Measurements from ENCODE around the gene SPDYE6.
"Not testable (repeated sequence)": the region's sequence is repeated elsewhere in the genome, so short reads cannot be mapped to it uniquely, and the experiment has no call there.

The SPDYE6 gene

DNA sequence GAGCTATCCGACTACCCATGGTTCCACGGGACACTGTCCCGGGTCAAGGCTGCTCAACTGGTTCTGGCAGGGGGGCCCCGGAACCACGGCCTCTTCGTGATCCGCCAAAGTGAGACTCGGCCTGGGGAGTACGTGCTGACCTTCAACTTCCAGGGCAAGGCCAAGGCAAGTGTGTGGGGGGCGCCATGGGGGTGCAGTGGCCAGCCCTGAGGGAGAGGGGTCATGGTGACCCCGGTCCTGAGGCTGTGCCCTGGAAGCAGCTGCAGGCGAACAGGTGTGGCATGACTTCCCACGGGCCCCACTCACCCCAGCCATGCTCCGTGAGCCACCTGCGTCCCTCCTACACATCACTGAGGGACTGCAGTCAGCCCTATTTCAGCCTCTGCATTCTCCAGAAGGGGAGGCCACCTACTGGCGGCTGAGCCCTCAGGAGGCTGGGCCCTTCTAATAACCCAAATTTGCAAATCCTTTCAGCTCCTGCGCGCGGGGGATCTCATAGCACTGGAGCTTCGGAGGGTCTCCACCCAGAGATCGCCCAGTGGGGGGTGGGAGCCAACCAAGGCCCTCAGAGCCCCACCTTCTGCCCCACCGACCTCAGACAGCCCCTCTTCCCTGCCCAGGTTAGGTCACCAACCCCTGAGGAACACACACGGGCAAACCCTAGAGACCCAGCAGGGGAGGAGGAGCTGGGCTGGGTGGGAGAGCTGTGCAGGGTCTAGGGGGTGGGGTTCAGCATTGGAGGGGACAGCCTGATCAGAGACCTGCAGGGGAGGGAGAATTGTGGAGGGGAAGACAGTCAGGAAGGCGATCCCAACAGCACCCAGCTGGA, 38.8 kb downstream of the SPDYE6 start:
- peak; percentile 9 for DNase-seq (ENCODE audit: low spot score)

DNA sequence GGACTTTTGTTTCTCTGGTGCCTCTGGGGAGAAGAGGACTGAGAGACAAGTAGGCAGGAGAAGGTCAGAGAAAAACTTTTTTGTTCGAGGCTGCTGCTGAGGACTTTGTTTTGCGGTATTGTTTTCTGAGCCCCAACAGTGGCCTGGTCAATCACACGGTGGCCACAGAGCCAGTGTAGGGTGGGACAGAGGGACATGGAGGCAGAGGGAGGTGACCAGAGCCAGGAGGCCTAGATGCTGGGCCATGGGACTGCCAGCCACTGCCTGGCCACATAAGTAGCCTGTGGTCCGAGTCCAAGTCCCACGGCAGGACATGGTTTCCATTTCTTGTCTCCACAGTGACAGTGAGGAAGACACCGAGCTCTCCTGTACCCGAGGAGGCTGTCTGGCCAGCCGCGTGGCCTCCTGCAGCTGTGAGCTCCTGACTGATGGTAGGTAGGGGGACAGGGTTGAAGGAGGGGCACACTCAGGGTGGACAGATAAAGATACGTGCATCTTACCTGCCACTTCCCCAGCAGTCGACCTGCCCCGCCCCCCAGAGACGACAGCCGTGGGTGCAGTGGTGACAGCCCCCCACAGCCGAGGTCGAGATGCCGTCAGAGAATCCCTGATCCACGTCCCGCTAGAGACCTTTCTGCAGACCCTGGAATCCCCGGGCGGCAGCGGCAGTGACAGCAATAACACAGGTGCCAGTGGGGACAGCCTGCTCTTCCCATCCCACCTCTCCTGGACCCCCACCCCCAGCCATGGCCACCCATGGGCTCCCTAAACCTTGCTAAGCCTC, 42.1 kb downstream of the SPDYE6 start:
- DNase-seq (ENCODE audit: low spot score), result no peak

DNA sequence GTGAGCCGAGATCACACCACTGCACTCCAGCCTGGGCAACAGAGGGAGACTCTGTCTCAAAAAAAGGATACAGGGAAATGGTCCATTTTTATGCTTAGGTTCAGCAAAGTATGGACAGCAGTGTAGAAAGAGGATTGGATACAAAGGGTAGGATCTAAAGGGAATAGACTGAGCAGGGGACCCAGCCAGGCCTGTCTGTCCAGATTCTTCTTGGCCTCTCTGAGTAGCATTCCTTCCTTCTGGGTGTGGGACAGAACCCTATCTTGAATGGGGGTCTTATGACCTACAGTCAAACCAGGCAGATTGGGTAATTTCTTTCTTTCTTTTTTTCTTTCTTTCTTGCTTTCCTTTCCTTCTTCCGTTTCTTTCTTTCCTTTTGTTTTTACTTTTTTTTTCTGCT, 43.9 kb downstream of the SPDYE6 start:
- DNase-seq (ENCODE audit: low spot score), result no peak

DNA sequence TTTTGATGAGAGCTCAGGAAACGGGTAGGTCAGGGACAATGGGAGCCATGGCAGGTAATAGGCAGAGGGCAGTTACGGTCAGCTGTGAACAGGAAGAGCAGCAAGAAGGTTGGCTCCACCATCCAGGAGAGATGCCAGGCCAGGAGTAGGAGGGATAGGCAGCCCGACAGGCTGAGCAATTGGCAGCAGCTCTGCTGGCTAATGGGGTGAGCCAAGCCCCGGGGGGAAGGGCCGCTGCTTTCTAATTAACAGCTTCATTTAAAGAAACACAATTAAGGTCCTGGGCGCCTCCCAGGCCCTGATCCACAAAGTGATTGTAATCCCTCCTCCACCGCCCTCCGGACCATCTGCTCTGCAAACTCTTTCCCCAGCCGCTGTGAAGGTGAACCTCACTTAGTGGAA, 45.8 kb downstream of the SPDYE6 start:
- DNase-seq (ENCODE audit: low spot score), result no peak

DNA sequence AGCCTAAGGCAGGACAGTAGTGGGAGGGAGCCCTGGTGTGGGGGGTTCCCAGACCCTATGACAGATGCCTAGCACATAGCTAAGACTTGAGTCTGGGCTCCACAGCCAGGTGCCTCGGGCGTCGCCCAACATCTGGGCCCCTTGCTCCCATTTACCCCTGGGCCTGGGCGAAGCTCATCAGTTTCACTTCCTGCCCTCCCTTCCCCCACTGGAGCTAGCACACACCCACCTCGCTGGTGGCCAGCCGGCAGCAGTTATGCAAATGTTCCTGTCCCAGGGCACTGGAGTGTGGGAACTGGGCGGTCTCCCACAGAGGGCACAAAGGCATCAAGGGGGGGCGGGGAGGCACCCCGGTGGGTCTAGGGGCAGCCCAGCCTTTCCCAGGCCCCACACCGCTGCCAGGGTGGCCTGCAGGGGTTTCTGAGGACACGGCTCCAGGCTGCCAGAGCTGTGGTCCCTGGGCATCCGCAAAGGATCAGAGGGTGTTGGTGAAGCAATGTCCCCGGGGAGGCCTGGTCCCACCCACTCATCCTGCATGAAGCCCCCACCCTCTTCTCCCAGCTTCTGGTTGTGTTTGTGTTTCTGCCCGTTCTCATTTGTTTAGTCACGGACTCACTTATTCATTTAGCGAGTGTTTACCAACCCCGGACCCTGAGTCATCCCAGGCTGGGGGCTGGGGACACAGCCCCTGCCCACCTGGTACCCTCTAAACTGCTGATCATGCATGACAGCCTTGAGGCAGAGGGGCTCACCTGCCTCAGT, 49.1 kb downstream of the SPDYE6 start:
- DNase-seq (ENCODE audit: low spot score), result peak; percentile 45

DNA sequence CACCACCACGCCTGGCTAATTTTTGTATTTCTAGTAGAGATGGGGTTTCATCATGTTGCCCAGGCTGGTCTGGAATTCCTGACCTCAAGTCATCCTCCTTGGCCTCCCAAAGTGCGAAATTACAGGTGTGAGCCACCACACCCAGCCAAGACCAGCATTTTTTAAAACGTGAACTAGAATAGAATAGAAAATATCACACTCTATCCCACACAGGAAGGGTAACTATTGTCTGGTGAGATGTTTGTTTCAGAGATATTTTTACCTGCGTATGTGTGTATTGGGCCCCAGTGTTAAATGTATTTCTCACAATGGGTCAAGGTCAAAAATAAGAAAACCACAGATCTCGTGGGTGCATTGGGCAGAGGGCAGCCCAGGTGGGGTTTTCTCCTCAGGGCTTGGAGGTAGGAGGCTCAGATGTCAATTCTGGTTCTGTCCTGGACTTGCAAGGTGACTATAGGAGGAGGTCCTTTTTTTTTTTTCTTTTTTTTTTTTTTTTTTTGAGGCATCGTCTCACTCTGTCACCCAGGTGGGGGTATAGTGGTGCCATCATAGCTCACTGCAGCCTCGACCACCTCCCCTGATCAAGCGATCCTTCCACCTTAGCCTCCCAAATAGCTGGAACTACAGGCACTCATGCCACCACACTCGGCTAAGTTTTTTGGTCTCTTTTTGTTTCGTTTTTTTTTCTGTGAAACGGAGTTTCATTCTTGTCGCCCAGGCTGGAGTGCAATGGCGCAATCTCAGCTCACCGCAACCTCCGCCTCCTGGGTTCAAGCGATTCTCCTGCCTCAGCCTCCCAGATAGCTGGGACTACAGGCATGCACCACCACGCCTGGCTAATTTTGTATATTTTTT, 50.6 kb downstream of the SPDYE6 start:
- DNase-seq (ENCODE audit: low spot score), result no peak

DNA sequence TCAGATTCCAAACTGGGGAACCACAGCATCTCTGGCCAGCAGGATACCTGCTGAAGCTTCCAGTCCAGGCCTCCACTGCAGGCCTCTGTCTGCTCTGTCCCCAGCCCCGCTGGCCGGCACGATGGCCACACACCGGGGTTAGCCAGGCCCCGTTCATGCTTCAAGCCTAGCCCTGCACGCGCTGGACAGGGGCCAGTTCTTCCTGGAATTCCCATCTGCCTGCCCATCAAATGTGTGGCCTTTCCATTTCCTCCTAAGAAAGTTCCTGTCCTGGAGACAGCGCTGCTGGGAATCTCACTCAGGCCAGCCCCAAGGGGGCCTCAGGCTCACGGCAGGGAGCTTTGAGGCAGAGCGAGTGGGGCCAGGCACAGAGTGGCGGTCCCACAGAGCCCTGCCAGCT, 51.6 kb downstream of the SPDYE6 start:
- no peak for DNase-seq (ENCODE audit: low spot score)

DNA sequence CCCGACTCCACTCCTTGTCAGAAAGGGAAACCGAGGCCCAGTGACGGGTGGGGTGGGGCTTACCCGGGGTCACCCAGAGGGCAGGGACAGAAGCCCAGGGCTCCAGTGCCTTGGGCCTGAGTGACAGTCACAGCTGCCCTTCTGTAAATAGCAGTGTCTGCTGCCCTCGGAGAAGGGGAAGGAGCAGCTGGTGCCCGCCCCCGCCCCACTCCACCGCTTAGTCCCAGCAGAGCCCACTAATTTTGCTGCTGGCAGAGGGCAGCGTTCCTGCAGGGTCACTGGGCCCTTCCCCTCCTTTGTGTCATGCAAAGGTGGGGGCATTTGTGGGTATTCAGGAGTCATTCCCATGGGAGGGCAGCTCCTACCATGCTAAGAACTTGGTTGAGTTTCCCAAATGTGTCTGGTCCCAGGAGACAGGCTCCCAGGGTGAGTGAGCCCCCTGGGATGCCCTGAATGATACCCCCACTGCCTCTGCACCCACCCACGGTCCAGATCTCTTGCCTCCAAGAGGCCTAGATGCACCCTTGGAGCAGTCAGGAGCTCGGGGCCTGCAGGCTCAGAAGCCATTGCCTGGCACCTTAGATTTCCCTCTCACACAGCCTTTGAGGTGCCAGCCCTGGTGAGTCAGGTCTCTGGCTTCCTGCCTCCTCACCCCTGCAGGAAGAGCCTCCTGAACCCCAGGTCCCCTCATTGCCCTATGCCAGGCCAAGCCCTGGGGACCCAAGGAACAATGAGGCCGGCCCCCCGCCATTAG, 52.4 kb downstream of the SPDYE6 start:
- DNase-seq (ENCODE audit: low spot score), result no peak

DNA sequence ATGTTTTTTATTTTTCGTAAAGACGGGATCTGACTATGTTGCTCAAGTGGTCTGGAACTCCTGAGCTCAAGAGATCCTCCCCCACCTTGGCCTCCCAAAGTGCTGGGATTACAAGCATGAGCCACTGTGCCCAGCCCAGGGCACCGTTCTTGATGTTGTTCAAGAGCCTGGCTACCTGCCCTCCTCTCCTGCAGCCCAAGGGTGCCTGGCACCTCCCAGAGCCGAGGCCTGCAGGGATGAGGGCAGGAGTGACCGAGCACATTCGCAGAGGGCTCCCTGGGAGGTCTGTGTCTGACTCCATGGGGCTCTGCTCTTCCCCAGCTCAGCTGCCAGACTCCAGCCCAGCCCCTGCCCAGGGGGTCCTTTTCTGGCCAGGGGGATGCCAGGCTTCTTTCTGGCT, 54.2 kb downstream of the SPDYE6 start:
- no peak for DNase-seq (ENCODE audit: low spot score)

DNA sequence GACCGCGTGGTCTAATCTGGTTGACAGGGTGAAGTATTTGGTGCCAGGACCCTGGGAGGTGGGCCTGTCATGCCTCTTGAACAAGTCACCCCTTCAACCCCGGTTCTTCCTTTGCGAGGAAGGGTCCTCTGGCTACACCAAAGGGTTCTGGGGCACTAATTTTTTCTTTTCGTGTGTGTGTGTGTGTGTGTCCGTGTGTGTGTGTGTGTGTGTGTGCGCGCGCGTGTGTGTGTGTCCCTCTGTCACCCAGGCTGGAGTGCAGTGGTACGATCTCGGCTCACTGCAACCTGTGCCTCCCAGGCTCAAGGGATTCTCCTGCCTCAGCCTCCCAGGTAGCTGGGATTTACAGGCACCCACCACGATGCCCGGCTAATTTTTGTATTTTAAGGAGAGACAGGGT, 54.9 kb downstream of the SPDYE6 start:
- DNase-seq (ENCODE audit: low spot score), result not testable (repeated sequence)

DNA sequence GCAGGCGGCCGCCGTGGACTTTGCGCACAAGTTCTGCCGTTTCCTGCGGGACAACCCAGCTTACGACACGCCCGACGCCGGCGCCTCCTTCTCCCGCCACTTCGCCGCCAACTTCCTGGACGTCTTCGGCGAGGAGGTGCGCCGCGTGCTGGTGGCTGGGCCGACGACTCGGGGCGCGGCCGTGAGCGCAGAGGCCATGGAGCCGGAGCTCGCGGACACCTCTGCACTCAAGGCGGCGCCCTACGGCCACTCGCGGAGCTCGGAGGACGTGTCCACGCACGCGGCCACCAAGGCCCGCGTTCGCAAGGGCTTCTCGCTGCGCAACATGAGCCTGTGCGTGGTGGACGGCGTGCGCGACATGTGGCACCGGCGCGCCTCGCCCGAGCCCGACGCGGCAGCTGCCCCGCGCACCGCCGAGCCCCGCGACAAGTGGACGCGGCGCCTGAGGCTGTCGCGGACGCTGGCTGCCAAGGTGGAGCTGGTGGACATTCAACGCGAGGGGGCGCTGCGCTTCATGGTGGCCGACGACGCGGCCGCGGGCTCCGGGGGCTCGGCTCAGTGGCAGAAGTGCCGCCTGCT, 55.5 kb downstream of the SPDYE6 start:
- DNase-seq (ENCODE audit: low spot score), result no peak

DNA sequence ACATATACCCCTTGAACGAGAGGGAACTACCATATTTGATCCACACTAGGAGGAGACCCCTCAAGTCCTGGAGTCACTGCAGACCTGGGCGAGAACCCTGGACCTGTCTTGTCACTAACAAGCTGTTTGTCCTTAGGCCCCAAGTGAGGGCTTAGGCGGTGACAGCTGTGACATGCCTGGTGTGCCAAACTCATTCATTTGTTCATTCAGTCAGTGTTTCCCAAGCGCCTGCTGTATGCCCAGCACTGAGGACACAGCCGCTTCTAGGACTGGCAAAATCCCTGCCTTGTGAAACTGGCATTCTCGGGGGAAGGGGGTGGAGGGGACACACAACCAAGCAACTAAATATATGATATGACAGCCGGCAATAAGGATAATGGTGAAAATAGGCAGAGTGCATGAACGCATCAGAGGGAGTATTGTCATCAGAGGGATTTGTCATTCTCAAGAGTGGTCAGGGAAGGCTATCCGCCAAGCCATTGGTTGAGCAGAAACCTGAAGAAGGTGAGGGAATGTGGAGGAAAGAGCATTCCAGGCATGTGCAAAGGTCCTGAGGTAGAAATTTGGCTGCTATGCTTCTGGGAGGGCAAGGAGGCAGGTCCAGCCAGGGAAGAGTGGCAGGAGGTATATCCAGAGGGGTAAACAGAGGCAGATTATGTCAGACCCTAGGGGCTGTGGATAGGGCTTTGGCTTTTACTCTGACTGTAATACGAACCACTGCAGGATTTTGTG, 58.6 kb downstream of the SPDYE6 start:
- DNase-seq (ENCODE audit: low spot score), result no peak

DNA sequence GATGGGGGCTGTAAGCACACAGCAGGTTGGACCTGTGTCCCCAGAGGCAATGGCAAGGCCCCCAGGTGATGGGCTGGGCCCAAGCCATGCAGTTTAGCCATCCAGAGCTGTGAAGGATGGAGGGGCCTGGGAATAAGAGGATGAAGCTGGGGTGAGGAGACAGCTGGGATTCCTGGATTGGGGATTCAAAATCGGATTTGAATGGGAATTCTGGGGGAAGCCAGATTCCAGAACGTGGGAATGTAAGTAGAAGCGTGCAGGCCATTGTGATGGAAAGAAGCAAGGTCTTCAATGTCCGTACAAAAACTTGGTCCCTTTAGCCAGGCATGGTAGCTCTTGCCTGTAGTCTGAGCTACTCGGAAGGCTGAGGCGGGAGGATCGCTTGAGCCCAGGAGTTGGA, 59.7 kb downstream of the SPDYE6 start:
- no peak for DNase-seq (ENCODE audit: low spot score)

DNA sequence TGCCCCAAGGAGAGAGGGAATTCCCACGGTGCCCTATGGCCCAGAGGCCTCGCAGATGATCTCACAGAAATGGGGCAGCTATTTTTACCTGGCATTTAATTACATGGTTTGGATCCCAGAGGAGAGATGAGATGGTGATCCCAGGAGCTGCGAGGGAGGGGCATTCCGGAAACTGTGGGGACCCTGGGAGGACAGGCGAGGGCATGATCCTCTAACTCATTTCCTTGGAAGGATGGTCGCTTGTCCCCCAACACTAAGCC, 60.1 kb downstream of the SPDYE6 start:
- no peak for DNase-seq (ENCODE audit: low spot score)

Data from AG20443 (cell line).